ENCODE data around the gene BIRC3.
"Not testable (repeated sequence)": the region's sequence is repeated elsewhere in the genome, so short reads cannot be mapped to it uniquely, and the experiment has no call there.

BIRC3 gene

GRCh38 chr11:102296757-102297156 is 20.5 kb upstream of the BIRC3 start:
- not testable (repeated sequence) for DNase-seq (ENCODE audit: low read depth)

GRCh38 chr11:102300837-102301236 is 16.4 kb upstream of the BIRC3 start:
- DNase-seq (ENCODE audit: low read depth) = not testable (repeated sequence)

GRCh38 chr11:102302241-102302640 is 15.0 kb upstream of the BIRC3 start:
- no peak for DNase-seq (ENCODE audit: low read depth)

GRCh38 chr11:102304686-102305085 is 12.6 kb upstream of the BIRC3 start:
- DNase-seq (ENCODE audit: low read depth) = no peak

GRCh38 chr11:102305352-102306047 is 11.8 kb upstream of the BIRC3 start:
- no peak for DNase-seq (ENCODE audit: low read depth)

GRCh38 chr11:102306048-102306597 is 11.2 kb upstream of the BIRC3 start:
- no peak for DNase-seq (ENCODE audit: low read depth)

- no peak for DNase-seq (ENCODE audit: low read depth)
These were observed 10.2 kb upstream of the BIRC3 start for GRCh38 chr11:102306817-102307726.

- DNase-seq (ENCODE audit: low read depth) = no peak
These were observed 9.6 kb upstream of the BIRC3 start for GRCh38 chr11:102307727-102308038.

GRCh38 chr11:102309621-102310541 is 7.4 kb upstream of the BIRC3 start:
- no peak for DNase-seq (ENCODE audit: low read depth)

GRCh38 chr11:102312667-102313066 is 4.6 kb upstream of the BIRC3 start:
- no peak for DNase-seq (ENCODE audit: low read depth)

- no peak for DNase-seq (ENCODE audit: low read depth)
These were observed 3.9 kb upstream of the BIRC3 start for GRCh38 chr11:102313238-102313940.

- DNase-seq (ENCODE audit: low read depth) = no peak
These were observed 2.5 kb upstream of the BIRC3 start for GRCh38 chr11:102314784-102315183.

GRCh38 chr11:102316346-102316904 is 859 bp upstream of the BIRC3 start:
- DNase-seq (ENCODE audit: low read depth) = no peak

- no peak for DNase-seq (ENCODE audit: low read depth)
These were observed 452 bp downstream of the BIRC3 start for GRCh38 chr11:102317768-102318103.

- peak; percentile 48 for DNase-seq (ENCODE audit: low read depth)
These were observed 1.2 kb downstream of the BIRC3 start for GRCh38 chr11:102318469-102318868.

- no peak for DNase-seq (ENCODE audit: low read depth)
These were observed 2.3 kb downstream of the BIRC3 start for GRCh38 chr11:102319544-102319943.

GRCh38 chr11:102320188-102320587 is 2.9 kb downstream of the BIRC3 start:
- DNase-seq (ENCODE audit: low read depth) = no peak

- DNase-seq (ENCODE audit: low read depth) = no peak
These were observed 3.4 kb downstream of the BIRC3 start for GRCh38 chr11:102320679-102321078.

- no peak for DNase-seq (ENCODE audit: low read depth)
These were observed 5.3 kb downstream of the BIRC3 start for GRCh38 chr11:102322560-102322959.

- DNase-seq (ENCODE audit: low read depth) = no peak
These were observed 6.4 kb downstream of the BIRC3 start for GRCh38 chr11:102323542-102324251.

GRCh38 chr11:102325088-102325487 is 7.8 kb downstream of the BIRC3 start:
- DNase-seq (ENCODE audit: low read depth) = no peak
